Neural cell (in vitro differentiated cells): ENCODE data around the gene BLTP3B. TPM values are rescaled to one million over a fixed set of nuclear protein-coding genes. Genes with fewer than 3 reads are reported as not detected.

ENCODE experiments used
- H2AFZ ChIP-seq: fragments of 200-600, 300-800 bp; sonication (generic), shearing (Covaris generic); 2 replicates; pipeline ENCODE4 v1.6.0; 2014; ENCODE audit warnings: low read depth, mild to moderate bottlenecking, antibody characterized with exemption, low read length, moderate library complexity
- H3F3A ChIP-seq: fragments of 200-600 bp; shearing (Covaris generic); 2 replicates; pipeline ENCODE4 v1.6.1; 2016; ENCODE audit warnings: mild to moderate bottlenecking, moderate library complexity, mixed read lengths, antibody characterized with exemption, low read length; ENCODE audit not compliant: insufficient read depth, poor library complexity, severe bottlenecking
- H3K27ac ChIP-seq: fragments of 200-600, 300-800 bp; sonication (generic), shearing (Covaris generic); 2 replicates; pipeline ENCODE4 v1.5.1; 2014; ENCODE audit warnings: mild to moderate bottlenecking, low read length, moderate library complexity
- H3K27me3 ChIP-seq: fragments of 300-800, 200-600 bp; sonication (generic), shearing (Covaris generic); 2 replicates; pipeline ENCODE4 v1.6.0; 2014; ENCODE audit warnings: mild to moderate bottlenecking, low read depth, low read length, moderate library complexity; ENCODE audit not compliant: insufficient read depth
- H3K36me3 ChIP-seq: fragments of 300-800, 200-600 bp; sonication (generic), shearing (Covaris generic); 2 replicates; pipeline ENCODE4 v1.5.1; 2014; ENCODE audit warnings: mild to moderate bottlenecking, antibody characterized with exemption, low read length, moderate library complexity; ENCODE audit not compliant: insufficient read depth
- H3K4me2 ChIP-seq: fragments of 300-800, 200-600 bp; sonication (generic), shearing (Covaris generic); 2 replicates; pipeline ENCODE4 v1.6.0; 2014; ENCODE audit warnings: mild to moderate bottlenecking, low read length
- H3K4me3 ChIP-seq: fragments of 300-800, 200-600 bp; sonication (generic), shearing (Covaris generic); 2 replicates; pipeline ENCODE4 v1.5.1; 2014; ENCODE audit warnings: mild to moderate bottlenecking, low read length, moderate library complexity
- H3K79me2 ChIP-seq: fragments of 200-600 bp; shearing (Covaris generic); replicated peaks from 2 replicates; pipeline ENCODE4 v1.6.0; 2014; ENCODE audit warnings: mild to moderate bottlenecking, low read length, moderate library complexity; ENCODE audit not compliant: insufficient read depth
- H3K9ac ChIP-seq: fragments of 300-800, 200-600 bp; sonication (generic), shearing (Covaris generic); 2 replicates; pipeline ENCODE4 v1.6.1; 2016; ENCODE audit warnings: mild to moderate bottlenecking, low read length, mixed read lengths
- H3K9me2 ChIP-seq: fragments of 200-600 bp; shearing (Covaris generic); 2 replicates; pipeline ENCODE4 v1.6.1; 2016; ENCODE audit warnings: mild to moderate bottlenecking, low read length, mixed read lengths; ENCODE audit not compliant: insufficient read depth
- H3K9me3 ChIP-seq: fragments of 200-600, 300-800 bp; sonication (generic), shearing (Covaris generic); 2 replicates; pipeline ENCODE4 v1.6.1; 2016; ENCODE audit warnings: mild to moderate bottlenecking, mixed run types, low read length, moderate library complexity, mixed read lengths
- H4K20me1 ChIP-seq: fragments of 200-600 bp; shearing (Covaris generic); 2 replicates; pipeline ENCODE4 v1.6.1; 2016; ENCODE audit warnings: mild to moderate bottlenecking, mixed run types; ENCODE audit not compliant: insufficient read depth
- EP300 ChIP-seq: fragments of 450-650 bp; conservative IDR thresholded peaks from 2 replicates; pipeline ENCODE4 v1.6.1; 2014; ENCODE audit warnings: antibody characterized with exemption, mild to moderate bottlenecking, moderate library complexity; ENCODE audit not compliant: poor library complexity, severe bottlenecking
- EZH2 ChIP-seq: fragments of 200-600, 300-800 bp; shearing (Covaris generic), sonication (generic); IDR thresholded peaks from 2 replicates; pipeline ENCODE4 v1.6.1; 2014; ENCODE audit warnings: antibody characterized with exemption, low read length, borderline replicate concordance, mild to moderate bottlenecking; ENCODE audit not compliant: insufficient read depth, poor library complexity, severe bottlenecking
- MXI1 ChIP-seq: fragments of 450-650 bp; conservative IDR thresholded peaks from 2 replicates; pipeline ENCODE4 v1.6.1; 2014; ENCODE audit warnings: antibody characterized with exemption, mild to moderate bottlenecking; ENCODE audit not compliant: poor library complexity, severe bottlenecking
- POLR2AphosphoS5 ChIP-seq: IDR thresholded peaks from 2 replicates; pipeline ENCODE4 v1.6.1; 2012
- RAD21 ChIP-seq: fragments of 450-650 bp; conservative IDR thresholded peaks from 2 replicates; pipeline ENCODE4 v1.6.1; 2014; ENCODE audit warnings: antibody characterized with exemption, mild to moderate bottlenecking, moderate library complexity
- SMC3 ChIP-seq: fragments of 450-650 bp; conservative IDR thresholded peaks from 2 replicates; pipeline ENCODE4 v1.6.1; 2014; ENCODE audit warnings: antibody characterized with exemption, mild to moderate bottlenecking, moderate library complexity; ENCODE audit not compliant: poor library complexity
- TAF1 ChIP-seq: IDR thresholded peaks from 2 replicates; pipeline ENCODE4 v1.6.1; 2012; ENCODE audit warnings: low read depth
- polyA plus RNA-seq: library from polyadenylated mRNA; depleted of rRNA; stranded (reverse); fragments of >200 nt; gene quantifications from 2 replicates; pipeline ENCODE4 v1.2.3, GENCODE V29; 2014
- TF ChIP-seq, protein P1 (sequence below): fragments of 450-650 bp; IDR thresholded peaks from 2 replicates; pipeline ENCODE4 v1.5.1; 2014; ENCODE audit warnings: antibody characterized with exemption, mild to moderate bottlenecking, moderate library complexity; ENCODE audit not compliant: poor library complexity, severe bottlenecking
- TF ChIP-seq, protein P2 (sequence below): IDR thresholded peaks from 2 replicates; pipeline ENCODE4 v1.6.1; 2012; ENCODE audit warnings: borderline replicate concordance

Gene BLTP3B
- polyA plus RNA-seq, 1 donor from 2014 or later = 31.6 TPM

DNA sequence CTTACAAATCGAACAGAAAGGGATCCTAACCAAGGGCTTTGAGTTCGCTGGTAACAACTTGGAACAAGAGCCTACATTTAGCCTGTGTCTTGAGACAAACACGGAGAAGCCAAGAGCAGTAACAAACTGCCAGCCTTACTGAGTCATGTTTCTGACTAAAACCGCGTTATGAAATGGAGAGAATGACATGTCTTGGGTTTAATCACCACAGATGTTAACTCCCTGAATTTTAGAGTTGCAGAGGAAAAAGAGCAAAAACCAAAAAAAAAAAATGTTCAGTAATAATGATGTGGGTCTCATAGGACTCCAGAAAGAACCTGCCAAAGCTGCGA is 1.0 kb downstream of the BLTP3B start:
- Histone ChIP-seq H3K36me3 (no peaks in the 10 kb centered on the region), H3K4me2 (peak overlapping the region; percentile 85), H3K27me3 (no peaks in the 10 kb centered on the region), H2AFZ (peak overlapping the region; percentile 89), H3F3A (no peaks in the 10 kb centered on the region), H3K9me3 (no peaks in the 10 kb centered on the region), H3K9ac (peak overlapping the region; percentile 99), H3K4me3 (peak overlapping the region; percentile 99), H3K79me2 (peaks cover 42% of the 10 kb centered on the region), H3K27ac (peak overlapping the region; percentile 97), H4K20me1 (no peaks in the 10 kb centered on the region), H3K9me2 (no peaks in the 10 kb centered on the region)
- TF ChIP-seq EZH2 (no peak), RAD21 (no peak), EP300 (no peak), MXI1 (peak; percentile 7), TAF1 (no peak), SMC3 (no peak)
- TF ChIP-seq, protein P1, sequence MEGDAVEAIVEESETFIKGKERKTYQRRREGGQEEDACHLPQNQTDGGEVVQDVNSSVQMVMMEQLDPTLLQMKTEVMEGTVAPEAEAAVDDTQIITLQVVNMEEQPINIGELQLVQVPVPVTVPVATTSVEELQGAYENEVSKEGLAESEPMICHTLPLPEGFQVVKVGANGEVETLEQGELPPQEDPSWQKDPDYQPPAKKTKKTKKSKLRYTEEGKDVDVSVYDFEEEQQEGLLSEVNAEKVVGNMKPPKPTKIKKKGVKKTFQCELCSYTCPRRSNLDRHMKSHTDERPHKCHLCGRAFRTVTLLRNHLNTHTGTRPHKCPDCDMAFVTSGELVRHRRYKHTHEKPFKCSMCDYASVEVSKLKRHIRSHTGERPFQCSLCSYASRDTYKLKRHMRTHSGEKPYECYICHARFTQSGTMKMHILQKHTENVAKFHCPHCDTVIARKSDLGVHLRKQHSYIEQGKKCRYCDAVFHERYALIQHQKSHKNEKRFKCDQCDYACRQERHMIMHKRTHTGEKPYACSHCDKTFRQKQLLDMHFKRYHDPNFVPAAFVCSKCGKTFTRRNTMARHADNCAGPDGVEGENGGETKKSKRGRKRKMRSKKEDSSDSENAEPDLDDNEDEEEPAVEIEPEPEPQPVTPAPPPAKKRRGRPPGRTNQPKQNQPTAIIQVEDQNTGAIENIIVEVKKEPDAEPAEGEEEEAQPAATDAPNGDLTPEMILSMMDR = no peak
- TF ChIP-seq, protein P2, sequence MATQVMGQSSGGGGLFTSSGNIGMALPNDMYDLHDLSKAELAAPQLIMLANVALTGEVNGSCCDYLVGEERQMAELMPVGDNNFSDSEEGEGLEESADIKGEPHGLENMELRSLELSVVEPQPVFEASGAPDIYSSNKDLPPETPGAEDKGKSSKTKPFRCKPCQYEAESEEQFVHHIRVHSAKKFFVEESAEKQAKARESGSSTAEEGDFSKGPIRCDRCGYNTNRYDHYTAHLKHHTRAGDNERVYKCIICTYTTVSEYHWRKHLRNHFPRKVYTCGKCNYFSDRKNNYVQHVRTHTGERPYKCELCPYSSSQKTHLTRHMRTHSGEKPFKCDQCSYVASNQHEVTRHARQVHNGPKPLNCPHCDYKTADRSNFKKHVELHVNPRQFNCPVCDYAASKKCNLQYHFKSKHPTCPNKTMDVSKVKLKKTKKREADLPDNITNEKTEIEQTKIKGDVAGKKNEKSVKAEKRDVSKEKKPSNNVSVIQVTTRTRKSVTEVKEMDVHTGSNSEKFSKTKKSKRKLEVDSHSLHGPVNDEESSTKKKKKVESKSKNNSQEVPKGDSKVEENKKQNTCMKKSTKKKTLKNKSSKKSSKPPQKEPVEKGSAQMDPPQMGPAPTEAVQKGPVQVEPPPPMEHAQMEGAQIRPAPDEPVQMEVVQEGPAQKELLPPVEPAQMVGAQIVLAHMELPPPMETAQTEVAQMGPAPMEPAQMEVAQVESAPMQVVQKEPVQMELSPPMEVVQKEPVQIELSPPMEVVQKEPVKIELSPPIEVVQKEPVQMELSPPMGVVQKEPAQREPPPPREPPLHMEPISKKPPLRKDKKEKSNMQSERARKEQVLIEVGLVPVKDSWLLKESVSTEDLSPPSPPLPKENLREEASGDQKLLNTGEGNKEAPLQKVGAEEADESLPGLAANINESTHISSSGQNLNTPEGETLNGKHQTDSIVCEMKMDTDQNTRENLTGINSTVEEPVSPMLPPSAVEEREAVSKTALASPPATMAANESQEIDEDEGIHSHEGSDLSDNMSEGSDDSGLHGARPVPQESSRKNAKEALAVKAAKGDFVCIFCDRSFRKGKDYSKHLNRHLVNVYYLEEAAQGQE = no peak

DNA sequence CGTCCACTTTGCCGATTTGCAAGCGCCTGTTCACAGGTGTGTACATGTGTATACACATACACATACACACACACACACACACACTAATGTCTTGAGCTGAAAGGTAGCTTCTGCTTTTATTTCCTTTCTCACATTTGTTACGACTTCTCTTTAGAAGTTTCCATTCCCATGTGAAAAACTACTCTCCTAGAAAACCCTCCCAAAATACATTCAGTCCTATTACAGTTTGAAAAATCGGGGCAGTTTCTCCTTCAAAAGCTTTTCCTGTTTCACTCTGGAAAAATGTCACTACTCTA is 3.9 kb downstream of the BLTP3B start:
- H3K36me3 ChIP-seq = no peaks in the 10 kb centered on the region
- TF ChIP-seq, protein P2 = no peak
- TF ChIP-seq EP300 = no peak
- no peak for TF ChIP-seq POLR2AphosphoS5
- TF ChIP-seq RAD21 = no peak
- no peak for TF ChIP-seq TAF1
- no peak for TF ChIP-seq MXI1
- TF ChIP-seq EZH2 = no peak
- TF ChIP-seq, protein P1 = no peak
- TF ChIP-seq SMC3 = no peak
- no peak overlapping the region for H3K9ac ChIP-seq
- peaks cover 60% of the 10 kb centered on the region for H3K79me2 ChIP-seq
- no peaks in the 10 kb centered on the region for H3K9me2 ChIP-seq
- H2AFZ ChIP-seq = no peak overlapping the region
- no peaks in the 10 kb centered on the region for H3K9me3 ChIP-seq
- H3K27ac ChIP-seq = no peak overlapping the region
- no peaks in the 10 kb centered on the region for H3K27me3 ChIP-seq
- no peak overlapping the region for H3K4me3 ChIP-seq
- H4K20me1 ChIP-seq = no peaks in the 10 kb centered on the region
- no peaks in the 10 kb centered on the region for H3F3A ChIP-seq
- no peak overlapping the region for H3K4me2 ChIP-seq
